Panc1 (cell line): ENCODE data around the gene ZNF620. TPM values are rescaled to one million over a fixed set of nuclear protein-coding genes. Genes with fewer than 3 reads are reported as not detected.

Experiments
- ATAC-seq: fragments of 200-7000 bp; cut with Tn5 transposase; 2 replicates; pipeline ENCODE4 v1.9.1; 2020; ENCODE audit warnings: mild to moderate bottlenecking, moderate library complexity
- BruUV-seq: library from RNA; stranded (reverse); fragments of 400-500 nt; replicated peaks from 2 replicates; lab custom pipeline; 2021; lab: Mats Ljungman, UMichigan
- CTCF ChIA-PET: fragments of 300-600 bp; sonication (Branson Sonifier 250); formaldehyde crosslinking; loops from one replicate; lab custom pipeline; 2022; ENCODE audit warnings: antibody characterized with exemption; lab: Charles Lee
- POLR2A ChIA-PET: fragments of 300-600 bp; sonication (Branson Sonifier 250); formaldehyde crosslinking; loops from one replicate; lab custom pipeline; 2022; ENCODE audit warnings: antibody characterized with exemption; lab: Charles Lee
- DNase-seq: peaks from one replicate; pipeline ENCODE4 v3.0.0-alpha.2; 2010; ENCODE audit warnings: low read depth, low spot score
- H3K27ac ChIP-seq: 2 replicates; pipeline ENCODE4 v1.5.1; 2011; ENCODE audit warnings: mild to moderate bottlenecking, low read length, inconsistent platforms
- H3K27me3 ChIP-seq: fragments of 200-500 bp; sonication (Bioruptor generic); 2 replicates; pipeline ENCODE4 v1.6.0; 2014; ENCODE audit warnings: low read length, inconsistent platforms; ENCODE audit not compliant: control insufficient read depth, insufficient read depth
- H3K36me3 ChIP-seq: fragments of 200-500 bp; sonication (Bioruptor generic); 2 replicates; pipeline ENCODE4 v1.5.1; 2014; ENCODE audit warnings: inconsistent platforms, mild to moderate bottlenecking, low read length, moderate library complexity; ENCODE audit not compliant: control insufficient read depth, insufficient read depth
- H3K4me1 ChIP-seq: 2 replicates; pipeline ENCODE4 v1.5.1; 2011; ENCODE audit warnings: inconsistent platforms, mild to moderate bottlenecking, low read length, moderate library complexity; ENCODE audit not compliant: control insufficient read depth, insufficient read depth
- H3K4me3 ChIP-seq, 2 experiments: 2 replicates each; pipeline ENCODE4 v1.5.1; 2011 to 2012; ENCODE audit warnings: low read depth in 2 of 2, low read length in 2 of 2, mild to moderate bottlenecking in 2 of 2, inconsistent platforms in 1 of 2, moderate library complexity in 1 of 2
- H3K9me3 ChIP-seq: fragments of 200-500 bp; sonication (Bioruptor generic); 2 replicates; pipeline ENCODE4 v1.5.1; 2014; ENCODE audit warnings: low read depth, mild to moderate bottlenecking, inconsistent platforms, low read length, moderate library complexity; ENCODE audit not compliant: control insufficient read depth, insufficient read depth
- POLR2AphosphoS5 ChIP-seq: IDR thresholded peaks from 2 replicates; pipeline ENCODE4 v1.6.1; 2012; ENCODE audit warnings: mild to moderate bottlenecking, low read depth, low read length, moderate library complexity
- SIN3A ChIP-seq: IDR thresholded peaks from 2 replicates; pipeline ENCODE4 v1.6.1; 2012; ENCODE audit warnings: low read depth, mild to moderate bottlenecking, low read length, moderate library complexity, borderline replicate concordance; ENCODE audit not compliant: insufficient read depth
- TCF7L2 ChIP-seq: IDR thresholded peaks from 2 replicates; pipeline ENCODE4 v1.6.1; 2011; ENCODE audit warnings: mild to moderate bottlenecking, low read depth, low read length, inconsistent platforms
- in situ Hi-C: cut with HindIII; loops from 2 replicates; pipeline ENCODE4 v1.10.0; 2016; ENCODE audit warnings: low sequenced_read_pairs, low pct_unique_long_range_greater_than_20kb
- intact Hi-C: fragments of 100-400 bp; cut with micrococcal nuclease; formaldehyde crosslinking; loops from one replicate; pipeline ENCODE4 v1.10.0; 2022; ENCODE audit not compliant: unreplicated experiment
- total RNA-seq: library from RNA; stranded (reverse); gene quantifications from one replicate; pipeline ENCODE4 v1.2.1, GENCODE V29; 2021; ENCODE audit not compliant: unreplicated experiment
- TF ChIP-seq, protein P1 (sequence below): fragments of 450-650 bp; IDR thresholded peaks from 2 replicates; pipeline ENCODE4 v1.5.1; 2017; ENCODE audit warnings: mild to moderate bottlenecking
- TF ChIP-seq, protein P2 (sequence below), 2 experiments: IDR thresholded peaks; 2 replicates each; pipeline ENCODE4 v1.6.1; 2011 to 2012; ENCODE audit warnings: low read depth in 2 of 2, control low read depth in 1 of 2, low read length in 1 of 2, mild to moderate bottlenecking in 1 of 2, moderate library complexity in 1 of 2; ENCODE audit not compliant: insufficient read depth in 1 of 2

Gene ZNF620
- total RNA-seq, 1 experiment from 2014 or later: 1.3 TPM

DNA sequence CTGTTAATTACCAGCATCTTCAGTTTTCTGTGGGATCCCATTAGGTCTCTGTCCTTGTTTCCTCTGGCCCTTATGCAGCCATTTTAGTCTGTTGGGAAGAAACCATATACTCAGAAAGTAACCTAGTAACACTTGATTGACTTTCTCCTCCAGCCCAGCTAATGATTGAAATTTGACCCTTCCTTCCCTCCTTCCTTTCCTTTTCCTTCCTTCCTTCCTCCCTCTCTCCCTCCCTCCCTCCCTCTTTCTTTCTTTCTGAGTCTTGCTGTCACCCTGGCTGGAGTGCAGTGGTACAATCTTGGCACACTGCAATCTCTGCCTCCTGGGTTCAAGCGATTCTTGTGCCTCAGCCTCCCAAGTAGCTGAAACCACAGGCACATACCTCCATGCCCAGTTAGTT lies 5.9 kb upstream of the ZNF620 start:
- no peak for DNase-seq
- Histone ChIP-seq H3K27me3 (no peaks in the 10 kb centered on the region), H3K9me3 (no peaks in the 10 kb centered on the region), H3K4me1 (no peaks in the 10 kb centered on the region), H3K4me3 (no peak overlapping the region), H3K27ac (no peak overlapping the region), H3K36me3 (no peaks in the 10 kb centered on the region)
- intact Hi-C loops: no loop called here
- no peak for ATAC-seq
- TF ChIP-seq SIN3A (no peak), POLR2AphosphoS5 (no peak), TCF7L2 (no peak)
- TF ChIP-seq, protein P1, sequence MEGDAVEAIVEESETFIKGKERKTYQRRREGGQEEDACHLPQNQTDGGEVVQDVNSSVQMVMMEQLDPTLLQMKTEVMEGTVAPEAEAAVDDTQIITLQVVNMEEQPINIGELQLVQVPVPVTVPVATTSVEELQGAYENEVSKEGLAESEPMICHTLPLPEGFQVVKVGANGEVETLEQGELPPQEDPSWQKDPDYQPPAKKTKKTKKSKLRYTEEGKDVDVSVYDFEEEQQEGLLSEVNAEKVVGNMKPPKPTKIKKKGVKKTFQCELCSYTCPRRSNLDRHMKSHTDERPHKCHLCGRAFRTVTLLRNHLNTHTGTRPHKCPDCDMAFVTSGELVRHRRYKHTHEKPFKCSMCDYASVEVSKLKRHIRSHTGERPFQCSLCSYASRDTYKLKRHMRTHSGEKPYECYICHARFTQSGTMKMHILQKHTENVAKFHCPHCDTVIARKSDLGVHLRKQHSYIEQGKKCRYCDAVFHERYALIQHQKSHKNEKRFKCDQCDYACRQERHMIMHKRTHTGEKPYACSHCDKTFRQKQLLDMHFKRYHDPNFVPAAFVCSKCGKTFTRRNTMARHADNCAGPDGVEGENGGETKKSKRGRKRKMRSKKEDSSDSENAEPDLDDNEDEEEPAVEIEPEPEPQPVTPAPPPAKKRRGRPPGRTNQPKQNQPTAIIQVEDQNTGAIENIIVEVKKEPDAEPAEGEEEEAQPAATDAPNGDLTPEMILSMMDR: no peak
- TF ChIP-seq, protein P2, sequence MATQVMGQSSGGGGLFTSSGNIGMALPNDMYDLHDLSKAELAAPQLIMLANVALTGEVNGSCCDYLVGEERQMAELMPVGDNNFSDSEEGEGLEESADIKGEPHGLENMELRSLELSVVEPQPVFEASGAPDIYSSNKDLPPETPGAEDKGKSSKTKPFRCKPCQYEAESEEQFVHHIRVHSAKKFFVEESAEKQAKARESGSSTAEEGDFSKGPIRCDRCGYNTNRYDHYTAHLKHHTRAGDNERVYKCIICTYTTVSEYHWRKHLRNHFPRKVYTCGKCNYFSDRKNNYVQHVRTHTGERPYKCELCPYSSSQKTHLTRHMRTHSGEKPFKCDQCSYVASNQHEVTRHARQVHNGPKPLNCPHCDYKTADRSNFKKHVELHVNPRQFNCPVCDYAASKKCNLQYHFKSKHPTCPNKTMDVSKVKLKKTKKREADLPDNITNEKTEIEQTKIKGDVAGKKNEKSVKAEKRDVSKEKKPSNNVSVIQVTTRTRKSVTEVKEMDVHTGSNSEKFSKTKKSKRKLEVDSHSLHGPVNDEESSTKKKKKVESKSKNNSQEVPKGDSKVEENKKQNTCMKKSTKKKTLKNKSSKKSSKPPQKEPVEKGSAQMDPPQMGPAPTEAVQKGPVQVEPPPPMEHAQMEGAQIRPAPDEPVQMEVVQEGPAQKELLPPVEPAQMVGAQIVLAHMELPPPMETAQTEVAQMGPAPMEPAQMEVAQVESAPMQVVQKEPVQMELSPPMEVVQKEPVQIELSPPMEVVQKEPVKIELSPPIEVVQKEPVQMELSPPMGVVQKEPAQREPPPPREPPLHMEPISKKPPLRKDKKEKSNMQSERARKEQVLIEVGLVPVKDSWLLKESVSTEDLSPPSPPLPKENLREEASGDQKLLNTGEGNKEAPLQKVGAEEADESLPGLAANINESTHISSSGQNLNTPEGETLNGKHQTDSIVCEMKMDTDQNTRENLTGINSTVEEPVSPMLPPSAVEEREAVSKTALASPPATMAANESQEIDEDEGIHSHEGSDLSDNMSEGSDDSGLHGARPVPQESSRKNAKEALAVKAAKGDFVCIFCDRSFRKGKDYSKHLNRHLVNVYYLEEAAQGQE (IDR thresholded peaks at IDR 0.05; ENCODE audit: insufficient read depth in 1 of 2, low read depth in 2 of 2, low read length in 1 of 2): no peak
- POLR2A ChIA-PET: no interaction called here
- no TSS peak for BruUV-seq
- CTCF ChIA-PET: no interaction called here
- in situ Hi-C loops: no loop called here

DNA sequence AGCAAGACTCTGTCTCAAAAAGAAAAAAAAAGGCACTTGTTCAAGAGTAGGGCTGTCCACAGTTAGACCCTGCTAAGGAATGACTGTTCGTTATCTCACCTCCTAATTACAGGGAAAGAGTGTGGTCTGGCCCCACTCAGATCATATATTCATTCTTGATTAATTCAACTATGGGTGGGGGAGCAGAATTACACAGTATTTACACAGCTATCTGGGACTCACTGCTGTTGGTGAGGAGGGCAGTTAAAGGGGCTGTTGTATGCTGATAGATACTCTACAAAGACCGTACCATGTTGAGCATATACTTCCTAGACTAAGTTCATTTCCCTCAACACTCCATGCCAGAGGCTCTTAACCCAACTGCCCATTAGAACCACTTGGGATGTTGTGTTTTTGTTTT lies 3.8 kb upstream of the ZNF620 start:
- no peaks in the 10 kb centered on the region for H3K9me3 ChIP-seq
- H3K27ac ChIP-seq: no peak overlapping the region
- H3K27me3 ChIP-seq: no peaks in the 10 kb centered on the region
- CTCF ChIA-PET: no interaction called here
- in situ Hi-C loops: no loop called here
- H3K36me3 ChIP-seq: peaks cover 2% of the 10 kb centered on the region; the same call in 1 of the 2 replicates
- no peak for TF ChIP-seq SIN3A
- TF ChIP-seq, protein P1: no peak
- no peak for TF ChIP-seq TCF7L2
- no peak for TF ChIP-seq POLR2AphosphoS5
- TF ChIP-seq, protein P2 (IDR thresholded peaks at IDR 0.05; ENCODE audit: insufficient read depth in 1 of 2, low read depth in 2 of 2, low read length in 1 of 2): no peak
- POLR2A ChIA-PET: no interaction called here
- no peaks in the 10 kb centered on the region; the same call in 1 of the 2 replicates for H3K4me1 ChIP-seq
- intact Hi-C loops: no loop called here
- ATAC-seq (no peak), DNase-seq (no peak)
- no peak overlapping the region for H3K4me3 ChIP-seq
- no TSS peak for BruUV-seq
